ENCODE results near the gene COPS4.
"Not testable (repeated sequence)": the region's sequence is repeated elsewhere in the genome, so short reads cannot be mapped to it uniquely, and the experiment has no call there.

COPS4 gene

GRCh38 chr4:83075311-83076095 is 40.5 kb downstream of the COPS4 start:
- TF ChIP-seq, protein P1, sequence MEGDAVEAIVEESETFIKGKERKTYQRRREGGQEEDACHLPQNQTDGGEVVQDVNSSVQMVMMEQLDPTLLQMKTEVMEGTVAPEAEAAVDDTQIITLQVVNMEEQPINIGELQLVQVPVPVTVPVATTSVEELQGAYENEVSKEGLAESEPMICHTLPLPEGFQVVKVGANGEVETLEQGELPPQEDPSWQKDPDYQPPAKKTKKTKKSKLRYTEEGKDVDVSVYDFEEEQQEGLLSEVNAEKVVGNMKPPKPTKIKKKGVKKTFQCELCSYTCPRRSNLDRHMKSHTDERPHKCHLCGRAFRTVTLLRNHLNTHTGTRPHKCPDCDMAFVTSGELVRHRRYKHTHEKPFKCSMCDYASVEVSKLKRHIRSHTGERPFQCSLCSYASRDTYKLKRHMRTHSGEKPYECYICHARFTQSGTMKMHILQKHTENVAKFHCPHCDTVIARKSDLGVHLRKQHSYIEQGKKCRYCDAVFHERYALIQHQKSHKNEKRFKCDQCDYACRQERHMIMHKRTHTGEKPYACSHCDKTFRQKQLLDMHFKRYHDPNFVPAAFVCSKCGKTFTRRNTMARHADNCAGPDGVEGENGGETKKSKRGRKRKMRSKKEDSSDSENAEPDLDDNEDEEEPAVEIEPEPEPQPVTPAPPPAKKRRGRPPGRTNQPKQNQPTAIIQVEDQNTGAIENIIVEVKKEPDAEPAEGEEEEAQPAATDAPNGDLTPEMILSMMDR (IDR thresholded peaks at IDR 0.05; ENCODE audit: borderline replicate concordance, insufficient read depth, low read depth, low read length), result no peak

GRCh38 chr4:83080561-83080960 is 45.6 kb downstream of the COPS4 start:
- TF ChIP-seq, protein P1 (IDR thresholded peaks at IDR 0.05; ENCODE audit: borderline replicate concordance, insufficient read depth, low read depth, low read length), result no peak
- H3K4me3 ChIP-seq (ENCODE audit: low read depth, low read length), result no peak overlapping the region

More at GRCh38 chr4:83075311-83076095, 40.5 kb downstream of the COPS4 start:
- H3K4me3 ChIP-seq (ENCODE audit: low read depth, low read length), result no peak overlapping the region

DNA sequence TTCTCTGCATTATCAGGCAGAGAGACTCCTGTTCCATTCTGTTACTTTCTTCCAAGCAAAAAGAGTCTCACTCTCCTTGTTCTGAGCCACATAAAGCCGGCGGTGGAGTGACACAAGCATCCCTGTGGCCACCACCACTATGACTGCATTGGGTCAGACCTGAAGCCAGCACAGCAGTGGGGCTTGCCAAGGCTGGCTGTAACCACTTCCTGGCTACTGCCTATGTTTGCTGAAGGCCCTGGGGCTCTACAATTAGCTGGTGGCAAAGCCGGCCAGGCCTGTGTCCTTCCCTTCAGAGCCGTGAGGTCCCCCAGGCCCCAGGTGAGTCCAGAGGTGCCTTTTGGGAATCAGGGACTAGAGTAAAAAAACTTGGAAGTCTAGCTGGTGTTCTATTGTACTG is 47.8 kb downstream of the COPS4 start:
- no peak overlapping the region for H3K4me3 ChIP-seq (ENCODE audit: low read depth, low read length)

GRCh38 chr4:83083925-83084475 is 49.0 kb downstream of the COPS4 start:
- TF ChIP-seq, protein P1 (IDR thresholded peaks at IDR 0.05; ENCODE audit: borderline replicate concordance, insufficient read depth, low read depth, low read length), result no peak
- no peak overlapping the region for H3K4me3 ChIP-seq (ENCODE audit: low read depth, low read length)

More for the DNA sequence above, 47.8 kb downstream of the COPS4 start:
- TF ChIP-seq, protein P1 (IDR thresholded peaks at IDR 0.05; ENCODE audit: borderline replicate concordance, insufficient read depth, low read depth, low read length), result no peak

DNA sequence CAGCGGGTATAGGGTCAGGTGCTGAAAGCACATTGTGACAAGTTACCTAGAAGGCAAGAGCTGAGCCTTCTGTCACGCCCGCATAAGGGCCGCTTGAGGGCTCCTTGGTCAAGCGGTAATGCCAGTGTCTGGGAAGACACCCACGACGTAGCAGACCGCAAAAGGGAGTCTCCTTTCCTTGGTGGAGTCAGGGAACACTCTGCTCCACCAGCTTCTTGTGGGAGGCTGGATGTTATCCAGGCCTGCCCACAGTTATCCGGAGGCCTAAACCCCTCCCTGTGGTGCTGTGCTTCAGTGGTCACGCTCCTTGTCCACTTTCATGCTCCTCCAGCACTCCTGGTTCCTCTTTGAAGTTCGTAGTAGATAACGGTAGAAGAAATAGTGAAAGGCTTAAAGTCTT is 50.0 kb downstream of the COPS4 start:
- not testable (repeated sequence) for H3K4me3 ChIP-seq (ENCODE audit: low read depth, low read length)

DNA sequence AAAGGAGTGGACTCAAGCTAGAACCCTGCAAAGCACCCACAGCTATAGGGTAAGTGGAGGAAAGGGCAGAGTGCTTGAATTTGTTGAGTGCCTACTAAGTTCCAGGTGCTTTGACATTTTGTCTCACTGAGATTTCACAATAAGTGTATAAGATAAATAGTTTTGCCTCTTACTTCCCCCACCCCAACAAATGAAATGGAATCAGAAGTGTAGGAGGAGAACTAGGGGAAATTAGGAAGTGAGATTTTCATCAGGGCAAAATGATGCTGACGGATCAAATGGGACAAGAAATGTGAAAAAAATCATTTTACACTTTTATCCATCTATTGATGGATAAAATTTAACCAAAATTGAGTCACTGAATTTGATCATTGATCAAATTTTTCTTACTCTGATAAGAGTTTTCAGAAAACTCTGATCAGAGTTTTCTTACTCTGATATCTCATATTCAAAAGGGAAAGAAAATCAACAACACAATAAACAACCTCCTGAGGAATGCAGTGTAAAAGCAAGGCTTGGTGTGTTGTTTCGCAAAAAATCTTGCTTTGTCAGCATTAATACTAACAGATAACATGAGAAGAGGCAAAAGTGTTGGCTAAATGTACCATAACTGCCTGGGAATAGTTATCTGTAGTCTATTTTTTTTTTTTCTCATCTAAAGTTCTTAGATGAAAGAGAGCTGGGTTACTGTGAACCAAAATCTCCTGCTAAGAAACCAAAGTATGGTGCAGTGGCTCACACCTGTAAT is 54.6 kb downstream of the COPS4 start:
- H3K4me3 ChIP-seq (ENCODE audit: low read depth, low read length), result no peak overlapping the region

GRCh38 chr4:83093060-83093640 is 58.2 kb downstream of the COPS4 start:
- TF ChIP-seq, protein P1 (IDR thresholded peaks at IDR 0.05; ENCODE audit: borderline replicate concordance, insufficient read depth, low read depth, low read length), result no peak

More for the DNA sequence above, 54.6 kb downstream of the COPS4 start:
- TF ChIP-seq, protein P1 (IDR thresholded peaks at IDR 0.05; ENCODE audit: borderline replicate concordance, insufficient read depth, low read depth, low read length), result no peak

More at GRCh38 chr4:83093060-83093640, 58.2 kb downstream of the COPS4 start:
- no peak overlapping the region for H3K4me3 ChIP-seq (ENCODE audit: low read depth, low read length)

Measured in GM12875 (cell line).